ENCODE results near the gene HABP2.

DNA sequence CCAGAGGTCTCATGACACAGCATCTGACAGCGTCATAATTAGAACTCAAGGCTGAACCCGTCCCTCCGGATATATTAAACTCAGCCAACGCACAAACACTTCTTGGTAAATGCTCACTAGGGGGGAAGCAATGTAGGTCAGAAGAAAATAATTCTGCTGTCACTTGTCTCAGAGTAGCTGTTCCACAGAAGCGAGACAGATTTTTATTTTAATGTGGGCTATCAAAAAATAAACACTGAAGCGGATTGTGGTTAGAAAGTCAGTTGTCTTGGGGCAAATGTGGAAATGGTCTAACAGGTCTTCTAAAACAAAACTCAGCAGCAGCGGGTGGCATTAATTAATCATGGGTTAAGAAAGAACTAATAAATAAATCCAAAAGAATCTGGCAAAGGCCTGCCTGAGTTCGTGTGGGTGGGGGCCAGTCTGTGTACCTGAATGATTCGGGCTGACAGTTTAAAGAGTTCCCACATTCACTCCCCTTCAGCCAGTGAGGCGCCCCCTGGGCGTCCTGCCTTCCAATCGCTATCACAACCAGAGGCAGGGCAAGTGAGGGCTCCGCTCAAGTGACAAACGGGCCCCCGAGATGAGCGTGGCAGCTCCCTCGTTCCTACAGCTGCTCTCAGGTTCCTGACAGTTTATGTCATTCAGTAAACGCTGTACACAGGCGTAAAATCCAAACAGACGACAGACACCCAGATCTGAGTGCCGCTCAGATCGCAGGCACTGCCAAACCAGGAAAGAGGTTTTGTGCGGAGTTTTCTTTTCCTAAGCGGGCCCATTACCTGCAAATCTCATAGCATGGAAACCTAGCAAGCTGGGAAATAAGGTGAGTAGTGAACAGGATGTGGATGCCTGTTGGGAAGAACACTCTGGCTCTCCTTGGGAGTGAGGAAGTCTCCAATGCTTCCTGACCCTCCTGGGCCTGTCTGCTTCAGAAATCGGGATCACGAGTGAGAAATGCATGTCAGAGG, 58.1 kb downstream of the HABP2 start:
- TF ChIP-seq, protein P1, sequence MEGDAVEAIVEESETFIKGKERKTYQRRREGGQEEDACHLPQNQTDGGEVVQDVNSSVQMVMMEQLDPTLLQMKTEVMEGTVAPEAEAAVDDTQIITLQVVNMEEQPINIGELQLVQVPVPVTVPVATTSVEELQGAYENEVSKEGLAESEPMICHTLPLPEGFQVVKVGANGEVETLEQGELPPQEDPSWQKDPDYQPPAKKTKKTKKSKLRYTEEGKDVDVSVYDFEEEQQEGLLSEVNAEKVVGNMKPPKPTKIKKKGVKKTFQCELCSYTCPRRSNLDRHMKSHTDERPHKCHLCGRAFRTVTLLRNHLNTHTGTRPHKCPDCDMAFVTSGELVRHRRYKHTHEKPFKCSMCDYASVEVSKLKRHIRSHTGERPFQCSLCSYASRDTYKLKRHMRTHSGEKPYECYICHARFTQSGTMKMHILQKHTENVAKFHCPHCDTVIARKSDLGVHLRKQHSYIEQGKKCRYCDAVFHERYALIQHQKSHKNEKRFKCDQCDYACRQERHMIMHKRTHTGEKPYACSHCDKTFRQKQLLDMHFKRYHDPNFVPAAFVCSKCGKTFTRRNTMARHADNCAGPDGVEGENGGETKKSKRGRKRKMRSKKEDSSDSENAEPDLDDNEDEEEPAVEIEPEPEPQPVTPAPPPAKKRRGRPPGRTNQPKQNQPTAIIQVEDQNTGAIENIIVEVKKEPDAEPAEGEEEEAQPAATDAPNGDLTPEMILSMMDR (IDR thresholded peaks at IDR 0.05), result no peak
- no peak for TF ChIP-seq EP300 (IDR thresholded peaks at IDR 0.05)
- TF ChIP-seq POLR2A (IDR thresholded peaks at IDR 0.05), result no peak
- no peak for TF ChIP-seq POLR2AphosphoS5 (IDR thresholded peaks at IDR 0.05)

All from gastroesophageal sphincter (tissue), 3 donors.